Measurements from ENCODE around the gene TNP1.

TNP1 gene

DNA sequence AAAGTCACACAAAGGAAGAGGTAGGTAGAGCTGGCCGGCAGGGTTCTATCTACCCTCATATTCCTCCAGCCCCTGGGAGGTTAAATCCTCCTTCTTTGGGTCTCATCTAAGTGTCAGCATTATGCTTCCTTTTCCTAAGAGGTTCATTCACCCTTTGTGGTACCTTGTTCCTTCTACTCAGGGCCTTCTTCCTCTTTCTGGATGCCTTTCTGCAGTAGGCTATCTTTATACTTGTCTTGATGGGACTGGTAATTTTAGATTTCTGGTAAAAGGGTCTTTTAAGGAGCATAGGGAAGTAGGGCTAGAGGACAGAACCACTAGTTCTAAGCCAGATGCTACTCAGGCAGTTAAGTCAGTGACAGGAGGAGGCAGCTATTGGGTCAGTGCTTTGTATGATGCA lies 13.7 kb upstream of the TNP1 start:
- no peak for DNase-seq (ENCODE audit: low read depth in 2 of 2)

- DNase-seq (ENCODE audit: low read depth in 2 of 2), result no peak
Observed at GRCh38 chr2:216872624-216873023, 12.8 kb upstream of the TNP1 start.

GRCh38 chr2:216872040-216872439 lies 12.2 kb upstream of the TNP1 start:
- DNase-seq (ENCODE audit: low read depth in 2 of 2), result no peak

- DNase-seq (ENCODE audit: low read depth in 2 of 2), result no peak
Observed at GRCh38 chr2:216871333-216871934, 11.6 kb upstream of the TNP1 start.

GRCh38 chr2:216870508-216871332 lies 10.9 kb upstream of the TNP1 start:
- no peak for DNase-seq (ENCODE audit: low read depth in 2 of 2)

DNA sequence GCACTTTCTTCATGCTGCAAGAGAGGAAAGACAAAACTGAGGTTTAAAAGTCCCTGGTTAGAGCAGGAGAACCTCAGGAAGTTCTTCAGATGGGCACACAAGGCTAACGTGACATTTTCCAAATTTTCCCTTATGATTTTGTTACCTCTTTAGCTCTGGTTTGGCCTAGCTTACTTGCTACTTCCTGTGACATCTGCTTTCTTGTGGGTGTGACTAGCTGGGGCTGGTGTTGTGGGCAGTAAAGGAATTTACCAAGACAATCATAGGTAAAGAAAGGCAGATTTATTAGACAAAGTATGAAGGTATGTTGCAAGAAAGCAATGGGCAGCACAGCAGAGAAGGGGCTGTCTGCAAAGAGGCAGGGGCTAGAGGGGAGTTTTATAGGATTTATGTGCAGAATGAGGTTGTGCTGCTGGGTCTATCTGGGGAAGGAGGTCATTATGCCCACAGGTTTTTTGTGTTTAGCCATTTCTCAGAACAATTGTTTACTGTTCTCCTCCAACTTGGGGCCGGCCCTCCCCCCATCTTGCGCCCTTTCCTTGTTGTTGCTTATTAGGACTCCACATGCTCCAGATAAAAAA lies 6.7 kb upstream of the TNP1 start:
- DNase-seq (ENCODE audit: low read depth in 2 of 2), result no peak

- no peak for DNase-seq (ENCODE audit: low read depth in 2 of 2)
Observed at GRCh38 chr2:216865658-216866057, 5.8 kb upstream of the TNP1 start.

DNA sequence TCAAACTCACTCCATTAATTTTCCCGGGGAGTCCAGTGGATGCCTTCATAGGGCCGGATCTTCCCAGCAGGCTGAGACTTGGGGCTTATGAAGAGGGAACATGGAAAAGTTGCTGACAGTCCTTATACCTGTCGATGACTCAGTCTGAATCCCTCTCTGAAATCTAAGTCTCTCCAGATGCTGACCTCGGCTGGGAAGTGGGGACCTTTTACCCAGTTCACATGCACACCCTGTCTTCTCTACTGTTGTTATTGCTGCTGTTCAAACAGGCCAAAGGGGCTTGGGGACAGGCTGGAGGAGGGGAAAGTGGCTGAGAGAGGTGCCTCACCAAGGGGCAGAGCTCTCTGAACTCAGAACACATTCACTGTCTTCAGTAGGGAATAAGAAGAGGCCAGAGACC lies 4.1 kb upstream of the TNP1 start:
- DNase-seq (ENCODE audit: low read depth in 2 of 2), result no peak

GRCh38 chr2:216862628-216863398 lies 2.9 kb upstream of the TNP1 start:
- DNase-seq (ENCODE audit: low read depth in 2 of 2), result no peak

GRCh38 chr2:216860426-216861137 lies 718 bp upstream of the TNP1 start:
- no peak for DNase-seq (ENCODE audit: low read depth in 2 of 2)

GRCh38 chr2:216858312-216858711 lies 1.6 kb downstream of the TNP1 start:
- DNase-seq (ENCODE audit: low read depth in 2 of 2), result no peak

- DNase-seq (ENCODE audit: low read depth in 2 of 2), result no peak
Observed at GRCh38 chr2:216857131-216857550, 2.7 kb downstream of the TNP1 start.

GRCh38 chr2:216856406-216857065 lies 3.3 kb downstream of the TNP1 start:
- no peak for DNase-seq (ENCODE audit: low read depth in 2 of 2)

DNA sequence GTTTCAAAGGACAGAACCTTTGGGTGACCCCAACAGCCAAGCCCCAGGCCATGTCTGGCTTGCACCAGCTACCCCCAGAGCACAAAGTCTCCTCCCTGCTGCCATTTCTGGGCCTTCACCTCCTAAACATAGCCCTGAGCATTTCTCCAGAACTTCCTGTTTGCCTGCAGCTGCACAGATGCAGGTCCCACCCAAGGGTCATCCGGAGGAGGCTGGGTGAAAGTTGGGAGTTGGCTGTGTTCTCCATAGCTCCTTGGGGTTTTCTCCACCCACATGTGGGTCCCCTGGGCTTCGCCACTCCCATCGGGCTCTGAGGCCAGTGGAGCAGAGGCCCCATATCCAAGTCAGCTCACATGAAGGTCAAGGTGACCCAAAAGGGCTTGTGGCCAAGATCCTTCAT lies 4.3 kb downstream of the TNP1 start:
- no peak for DNase-seq (ENCODE audit: low read depth in 2 of 2)

DNA sequence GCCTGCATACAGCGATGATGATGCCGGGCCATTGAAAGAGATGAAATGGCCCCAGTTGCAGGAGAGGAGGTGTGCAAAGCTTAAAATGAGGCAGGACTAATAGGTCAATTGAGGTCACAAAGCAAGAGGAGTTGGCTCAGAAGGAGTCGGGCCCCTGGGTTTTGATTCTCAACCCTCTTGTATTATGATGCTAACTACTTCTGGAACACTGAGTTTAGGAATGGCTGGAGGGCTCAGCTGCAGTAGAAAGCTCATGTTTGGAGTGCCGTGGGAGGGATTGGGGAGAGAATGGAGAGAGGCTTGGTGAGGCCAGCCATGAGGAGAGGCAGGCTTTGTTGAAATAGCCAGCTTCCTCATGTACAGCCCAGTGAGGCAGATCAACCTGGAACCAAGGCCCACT lies 4.8 kb downstream of the TNP1 start:
- DNase-seq (ENCODE audit: low read depth in 2 of 2), result no peak

GRCh38 chr2:216851486-216852090 lies 8.3 kb downstream of the TNP1 start:
- no peak for DNase-seq (ENCODE audit: low read depth in 2 of 2)

DNA sequence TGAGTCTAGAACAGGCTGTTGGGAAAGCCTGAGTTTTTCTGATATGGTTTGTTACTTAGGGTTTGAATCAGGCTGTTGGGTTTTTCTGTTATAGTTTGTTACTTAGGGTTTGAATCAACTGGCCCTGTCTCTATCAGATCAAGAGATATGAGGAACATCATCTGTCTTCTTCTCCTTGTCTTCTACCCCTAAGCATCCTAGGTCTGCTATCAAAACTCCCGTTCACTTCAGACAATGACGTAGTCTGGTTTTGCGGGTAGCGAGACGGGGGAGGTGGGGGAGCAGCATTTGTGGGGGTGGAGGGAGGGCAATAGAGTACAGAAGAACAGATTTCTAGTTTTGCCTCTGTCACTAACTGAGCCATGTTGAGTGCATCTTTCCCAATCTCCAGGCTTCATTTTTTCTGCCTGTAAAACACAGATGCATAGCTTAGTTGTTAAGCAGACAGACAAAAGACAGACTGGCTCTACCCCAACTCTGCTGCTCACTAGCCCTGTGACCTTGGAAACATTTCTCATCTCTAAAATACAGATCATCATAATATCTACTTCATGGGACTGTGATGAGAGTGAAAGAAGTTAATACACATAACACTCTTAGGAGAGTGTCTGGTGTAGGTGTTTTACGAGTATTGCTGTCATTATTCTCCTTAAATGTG lies 9.1 kb downstream of the TNP1 start:
- DNase-seq (ENCODE audit: low read depth in 2 of 2), result no peak

GRCh38 chr2:216849987-216850386 lies 9.9 kb downstream of the TNP1 start:
- no peak for DNase-seq (ENCODE audit: low read depth in 2 of 2)

DNA sequence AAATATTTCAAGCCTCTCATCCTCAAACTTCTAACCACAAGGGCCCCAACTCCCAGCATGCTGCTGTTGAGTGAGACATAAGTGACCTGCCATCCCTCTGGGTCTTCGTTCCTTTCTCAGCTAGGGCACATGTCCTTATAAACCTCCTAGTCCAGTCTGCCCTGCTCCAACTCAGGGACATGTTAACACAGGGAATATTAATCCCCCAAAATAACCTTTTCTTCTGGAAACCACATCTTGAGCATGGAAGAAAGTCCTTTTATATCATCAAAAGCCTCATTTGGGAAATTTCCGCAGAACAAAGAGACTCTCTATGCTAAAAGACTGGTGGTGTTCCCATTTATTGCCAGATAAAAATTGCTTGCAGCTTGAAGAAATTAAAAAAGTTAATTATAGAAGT lies 14.4 kb downstream of the TNP1 start:
- no peak for DNase-seq (ENCODE audit: low read depth in 2 of 2)

DNA sequence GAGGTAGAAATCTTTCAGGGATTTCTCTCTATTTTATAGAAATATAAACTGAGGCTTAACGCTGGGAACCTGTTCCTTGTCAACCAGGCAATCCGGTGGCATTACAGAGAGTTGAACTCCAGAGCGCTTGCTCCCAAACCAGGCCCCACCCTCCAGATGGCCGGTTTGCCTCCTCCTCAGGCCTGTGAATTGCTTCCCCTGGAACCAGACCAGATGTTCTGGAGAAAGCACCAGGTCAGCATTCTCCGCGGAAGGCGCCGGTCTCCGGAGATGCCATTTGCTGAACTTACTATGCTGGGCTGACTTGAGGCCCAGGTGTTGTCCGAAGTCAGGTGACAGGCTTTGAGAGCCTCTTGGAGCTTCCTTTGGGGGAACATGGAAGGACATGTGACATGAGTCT lies 17.2 kb downstream of the TNP1 start:
- no peak for DNase-seq (ENCODE audit: low read depth in 2 of 2)

Measured in stimulated activated CD8-positive, alpha-beta memory T cell treated with anti-CD3 and anti-CD28 coated beads, Interleukin-2, amount 100 ng/mL, for 1 hour (primary cell).